Right atrium auricular region (tissue), 2 donors: ENCODE measurements around the gene EWSR1. TPM values are rescaled to one million over a fixed set of nuclear protein-coding genes. Genes with fewer than 3 reads are reported as not detected.

Experiments used
- DNase-seq: peaks from one replicate; pipeline ENCODE4 v3.0.0-alpha.2; 2019; ENCODE audit warnings: low spot score
- H3K27ac ChIP-seq, 2 donors: fragments of 200-600 bp; sonication (generic); 1 replicate in 1 of 2; 2 replicates in 1 of 2; pipeline ENCODE4 v1.5.1; 2016 to 2019
- H3K27me3 ChIP-seq, 2 donors: fragments of 200-600 bp; sonication (generic); one replicate each; pipeline versions ENCODE4 v1.5.1 to v1.6.0; 2017 to 2019
- H3K36me3 ChIP-seq: fragments of 200-600 bp; sonication (generic); one replicate; pipeline ENCODE4 v1.5.1; 2016
- H3K4me1 ChIP-seq, 2 donors: fragments of 200-600 bp; sonication (generic); one replicate each; pipeline versions ENCODE4 v1.5.1 to v1.6.0; 2017 to 2019
- H3K4me3 ChIP-seq, 2 donors: fragments of 200-600 bp; sonication (generic); 1 replicate in 1 of 2; 2 replicates in 1 of 2; pipeline ENCODE4 v1.5.1; 2017 to 2019; ENCODE audit warnings: mild to moderate bottlenecking in 1 of 2, moderate library complexity in 1 of 2
- H3K9me3 ChIP-seq, 2 donors: fragments of 200-600 bp; sonication (generic); one replicate each; pipeline ENCODE4 v1.5.1; 2019
- CTCF ChIP-seq, 2 donors: fragments of 200-600 bp; sonication (generic); IDR thresholded peaks; one replicate each; pipeline ENCODE4 v1.5.1; 2019; ENCODE audit warnings: antibody characterized with exemption in 2 of 2
- total RNA-seq, 2 donors: library from RNA; depleted of rRNA; stranded (reverse); fragments of >200 nt; gene quantifications; one replicate each; pipeline ENCODE4 v1.1.0, GENCODE V29; 2016

Gene EWSR1
- total RNA-seq, 2 donors from 2014 or later: 153 to 179 TPM

DNA sequence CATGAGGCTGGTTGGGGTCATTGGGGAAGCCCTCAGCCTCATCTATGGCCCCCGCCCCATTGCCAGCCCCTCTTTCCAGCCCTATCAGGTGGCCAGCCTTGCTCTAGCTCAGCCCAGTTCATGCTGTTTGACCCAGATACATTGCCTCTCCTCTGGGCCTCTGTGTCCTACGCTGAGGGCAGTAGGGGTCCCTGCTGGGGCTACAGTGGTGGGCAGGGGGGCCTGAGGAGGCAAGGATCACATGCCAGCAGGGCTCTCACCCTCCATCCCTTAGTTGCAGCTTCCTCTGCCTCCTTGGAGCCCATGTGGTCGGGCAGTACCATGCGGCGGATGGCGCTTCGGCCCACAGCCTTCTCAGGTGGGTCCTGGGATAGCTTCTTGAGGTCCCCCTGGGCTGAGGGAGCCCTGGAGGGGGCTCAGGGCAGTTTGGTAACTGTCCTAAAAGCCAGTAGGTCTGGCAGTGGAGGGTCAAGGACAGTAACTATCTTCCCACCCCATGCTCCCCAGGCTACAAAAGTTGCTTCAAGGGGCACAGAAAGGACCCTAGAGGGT, 43.1 kb upstream of the EWSR1 start:
- Histone ChIP-seq H3K4me1 (peaks cover 0 to 23% of the 10 kb centered on the region in 2 donors), H3K27me3 (no peaks in the 10 kb centered on the region), H3K4me3 (no peak overlapping the region), H3K9me3 (no peaks in the 10 kb centered on the region), H3K36me3 (no peaks in the 10 kb centered on the region), H3K27ac (peak overlapping the region in 1 of 2 donors; percentile 57)
- TF ChIP-seq CTCF (IDR thresholded peaks at IDR 0.05): no peak
- no peak for DNase-seq

DNA sequence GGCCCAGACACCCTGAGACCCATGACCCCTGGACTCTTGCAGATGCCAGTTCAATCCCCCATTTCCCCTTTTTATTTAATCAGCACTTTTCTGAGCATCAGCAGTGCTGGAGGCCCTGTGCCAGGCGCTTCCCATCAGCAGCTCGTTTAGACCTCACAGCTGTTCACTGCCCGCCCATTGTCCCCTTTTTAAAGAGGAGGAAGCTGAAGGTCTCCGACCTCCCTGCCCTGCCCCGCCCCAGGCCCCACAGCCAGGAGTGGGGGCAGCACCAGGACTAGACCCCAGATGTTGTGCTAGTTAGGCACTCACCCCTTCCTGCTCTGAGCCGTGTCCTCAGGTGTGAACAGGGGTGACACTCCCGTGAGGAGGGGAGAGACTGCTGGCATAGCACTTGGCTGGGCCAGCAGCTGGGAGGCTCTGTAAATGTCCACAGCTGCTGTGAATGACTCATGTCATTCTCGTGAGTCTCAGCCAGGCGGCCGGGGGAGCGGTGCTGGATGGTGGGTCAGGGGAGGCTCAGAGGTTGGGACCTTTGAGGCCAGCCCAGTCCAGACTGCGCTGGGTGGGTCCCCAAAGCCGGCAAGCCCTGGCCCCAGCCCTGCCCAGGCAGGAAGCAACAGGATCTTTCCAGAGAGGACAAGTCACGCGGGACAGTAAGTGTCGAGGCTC, 42.5 kb upstream of the EWSR1 start:
- TF ChIP-seq CTCF (IDR thresholded peaks at IDR 0.05): no peak
- Histone ChIP-seq H3K9me3 (no peaks in the 10 kb centered on the region), H3K27ac (peak overlapping the region in 1 of 2 donors; percentile 57), H3K36me3 (no peaks in the 10 kb centered on the region), H3K27me3 (no peaks in the 10 kb centered on the region), H3K4me1 (peaks cover 0 to 23% of the 10 kb centered on the region in 2 donors), H3K4me3 (no peak overlapping the region)
- DNase-seq: peak; percentile 73

GRCh38 chr22:29226351-29226981, 41.6 kb upstream of the EWSR1 start:
- TF ChIP-seq CTCF (IDR thresholded peaks at IDR 0.05): no peak
- no peaks in the 10 kb centered on the region for H3K27me3 ChIP-seq
- peak overlapping the region in 1 of 2 donors; percentile 35 for H3K27ac ChIP-seq
- H3K4me3 ChIP-seq: no peak overlapping the region
- H3K4me1 ChIP-seq: peaks cover 0 to 23% of the 10 kb centered on the region in 2 donors
- DNase-seq: no peak
- no peaks in the 10 kb centered on the region for H3K36me3 ChIP-seq
- H3K9me3 ChIP-seq: no peaks in the 10 kb centered on the region

GRCh38 chr22:29230972-29231875, 36.8 kb upstream of the EWSR1 start:
- no peaks in the 10 kb centered on the region for H3K36me3 ChIP-seq
- H3K9me3 ChIP-seq: no peaks in the 10 kb centered on the region
- no peak overlapping the region for H3K4me3 ChIP-seq
- no peak for TF ChIP-seq CTCF (IDR thresholded peaks at IDR 0.05)
- H3K27ac ChIP-seq: no peak overlapping the region
- H3K27me3 ChIP-seq: no peaks in the 10 kb centered on the region
- no peak for DNase-seq
- H3K4me1 ChIP-seq: peaks cover 0 to 6% of the 10 kb centered on the region in 2 donors

DNA sequence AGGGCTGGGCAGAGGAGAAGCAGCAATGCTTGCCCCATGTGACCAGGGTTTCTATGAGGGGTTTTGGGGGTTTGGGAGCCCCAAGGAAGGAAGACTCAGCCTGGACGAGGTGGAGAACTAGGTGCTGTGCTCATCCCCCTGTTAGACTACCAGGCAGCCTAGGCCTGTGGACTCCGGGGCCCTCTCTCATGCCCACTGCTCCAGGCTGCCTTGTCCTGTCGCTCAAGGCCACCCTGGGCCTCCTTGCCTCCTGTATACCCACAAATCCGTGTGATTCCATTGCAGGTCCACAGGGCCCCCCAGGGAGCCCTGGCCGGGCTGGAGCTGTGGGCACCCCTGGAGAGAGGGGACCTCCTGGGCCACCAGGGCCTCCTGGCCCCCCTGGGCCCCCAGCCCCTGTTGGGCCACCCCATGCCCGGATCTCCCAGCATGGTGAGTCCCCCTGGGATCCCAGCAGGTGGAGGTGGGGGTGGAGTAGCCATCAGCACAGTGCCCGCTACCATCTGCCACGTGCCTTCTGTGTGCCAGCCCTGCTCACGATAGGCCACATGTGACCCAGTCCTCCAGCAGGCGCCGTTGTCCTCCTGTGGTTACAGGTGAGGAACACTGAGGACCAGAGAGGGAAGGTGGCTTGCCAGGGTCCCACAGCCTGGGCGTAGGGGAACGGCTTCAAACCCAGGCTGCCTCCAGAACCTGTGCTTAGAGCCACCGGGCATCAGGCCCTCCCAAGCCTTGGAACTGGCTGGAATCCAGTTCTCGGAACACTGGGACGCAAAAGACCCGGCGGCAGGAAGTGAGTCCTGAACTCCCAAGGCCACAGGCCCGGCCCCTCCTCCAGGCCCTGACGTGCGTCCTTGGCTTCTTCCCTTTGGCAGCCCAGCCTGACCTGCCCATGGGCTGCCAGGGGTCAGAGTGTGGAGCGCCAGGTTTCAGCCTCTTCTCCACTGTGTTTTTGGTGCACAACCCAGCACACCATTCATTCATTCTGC, 35.8 kb upstream of the EWSR1 start:
- no peaks in the 10 kb centered on the region for H3K27me3 ChIP-seq

More for the DNA sequence above, 35.8 kb upstream of the EWSR1 start:
- no peaks in the 10 kb centered on the region for H3K36me3 ChIP-seq
- no peak for TF ChIP-seq CTCF (IDR thresholded peaks at IDR 0.05)
- H3K4me3 ChIP-seq: no peak overlapping the region
- no peak overlapping the region for H3K27ac ChIP-seq
- H3K9me3 ChIP-seq: no peaks in the 10 kb centered on the region
- H3K4me1 ChIP-seq: peaks cover 0 to 6% of the 10 kb centered on the region in 2 donors
- DNase-seq: peak; percentile 69
